DND-41 (cell line): ENCODE measurements around the gene ORM1.

ENCODE experiments used
- CTCF ChIP-seq: IDR thresholded peaks from 2 replicates; pipeline ENCODE4 v1.5.1; 2012; ENCODE audit warnings: borderline replicate concordance, low read length, moderate library complexity, mild to moderate bottlenecking; ENCODE audit not compliant: poor library complexity, severe bottlenecking; ENCODE audit errors: extremely low read depth
- EZH2 ChIP-seq: IDR thresholded peaks from 3 replicates; pipeline ENCODE4 v1.6.1; 2012; ENCODE audit warnings: borderline replicate concordance, low read depth, mild to moderate bottlenecking, moderate library complexity, low read length, inconsistent platforms; ENCODE audit not compliant: severe bottlenecking

- TF ChIP-seq CTCF (no peak), EZH2 (no peak)
Observed at GRCh38 chr9:114349713-114350480, 27.0 kb downstream of the ORM1 start.
